ENCODE data around the gene WWOX. TPM values are rescaled to one million over a fixed set of nuclear protein-coding genes. Genes with fewer than 3 reads are reported as not detected.

The WWOX gene
- total and polyA plus RNA-seq, 2 of the 13 experiments (the other 11 are each of a cell fraction or from before 2014, with no cell fraction given), result 9.1 to 37.4 TPM

GRCh38 chr16:78099271-78100111, at the start of gene WWOX (continued):
- TF ChIP-seq FUBP1 (CRISPR knock-in tag; IDR thresholded peaks at IDR 0.05; ENCODE audit: borderline replicate concordance), result peak; percentile 89; the same call in 1 of the 2 replicates
- TF ChIP-seq SAFB2 (CRISPR knock-in tag; IDR thresholded peaks at IDR 0.05; ENCODE audit: borderline replicate concordance, low read depth), result peak; percentile 91; the same call in 1 of the 2 replicates
- TF ChIP-seq EP300 (IDR thresholded peaks at IDR 0.05; ENCODE audit: low read depth in 2 of 2, low read length in 2 of 2), result no peak; a peak in 2 of 4 replicates
- peak; percentile 50 for TF ChIP-seq EP300 (CRISPR knock-in tag; IDR thresholded peaks at IDR 0.05; ENCODE audit: borderline replicate concordance)
- TF ChIP-seq AKAP8 (CRISPR knock-in tag; IDR thresholded peaks at IDR 0.05), result peak; percentile 64; the same call in 1 of the 2 replicates
- TF ChIP-seq ZNF20 (CRISPR knock-in tag; IDR thresholded peaks at IDR 0.05), result no peak; the same call in 1 of the 2 replicates
- TF ChIP-seq ZNF574 (CRISPR knock-in tag; IDR thresholded peaks at IDR 0.05), result peak; percentile 93
- peak; percentile 96 for TF ChIP-seq ZNF136 (CRISPR knock-in tag; IDR thresholded peaks at IDR 0.05; ENCODE audit: low read depth)
- TF ChIP-seq ARNT (IDR thresholded peaks at IDR 0.05), result no peak
- TF ChIP-seq NR2C2 (CRISPR knock-in tag; IDR thresholded peaks at IDR 0.05; ENCODE audit: borderline replicate concordance), result peak; percentile 88
- TF ChIP-seq KLF11 (CRISPR knock-in tag; IDR thresholded peaks at IDR 0.05), result 0 out of 2 replicates have a peak, but pooled peaks have one; percentile 23
- TF ChIP-seq ZEB1 (IDR thresholded peaks at IDR 0.05; ENCODE audit: insufficient replicate concordance, low read depth), result peak; percentile 64
- peak; percentile 63 for TF ChIP-seq BCL6 (CRISPR knock-in tag; IDR thresholded peaks at IDR 0.05)
- TF ChIP-seq ZNF850 (CRISPR knock-in tag; conservative IDR thresholded peaks at IDR 0.05), result peak; percentile 54; the same call in 1 of the 2 replicates
- no peak for TF ChIP-seq ZNF18 (CRISPR knock-in tag; IDR thresholded peaks at IDR 0.05; ENCODE audit: insufficient replicate concordance)
- no peak for TF ChIP-seq RORA (CRISPR knock-in tag; IDR thresholded peaks at IDR 0.05)
- peak; percentile 91 for TF ChIP-seq GMEB1 (CRISPR knock-in tag; IDR thresholded peaks at IDR 0.05; ENCODE audit: borderline replicate concordance)
- TF ChIP-seq ZFP36L2 (CRISPR knock-in tag; IDR thresholded peaks at IDR 0.05), result peak; percentile 55; the same call in 1 of the 2 replicates
- TF ChIP-seq CREBL2 (CRISPR knock-in tag; IDR thresholded peaks at IDR 0.05; ENCODE audit: borderline replicate concordance), result no peak
- peak; percentile 58; the same call in 1 of the 2 replicates for TF ChIP-seq ZNF616 (CRISPR knock-in tag; IDR thresholded peaks at IDR 0.05; ENCODE audit: low read depth)
